ENCODE data around the gene CD163L1. TPM values are rescaled to one million over a fixed set of nuclear protein-coding genes. Genes with fewer than 3 reads are reported as not detected.

Gene CD163L1
- total and polyA plus RNA-seq, 2 of the 8 experiments (the other 6 are each of a cell fraction or from before 2014, with no cell fraction given) = 0.11 to 0.22 TPM

DNA sequence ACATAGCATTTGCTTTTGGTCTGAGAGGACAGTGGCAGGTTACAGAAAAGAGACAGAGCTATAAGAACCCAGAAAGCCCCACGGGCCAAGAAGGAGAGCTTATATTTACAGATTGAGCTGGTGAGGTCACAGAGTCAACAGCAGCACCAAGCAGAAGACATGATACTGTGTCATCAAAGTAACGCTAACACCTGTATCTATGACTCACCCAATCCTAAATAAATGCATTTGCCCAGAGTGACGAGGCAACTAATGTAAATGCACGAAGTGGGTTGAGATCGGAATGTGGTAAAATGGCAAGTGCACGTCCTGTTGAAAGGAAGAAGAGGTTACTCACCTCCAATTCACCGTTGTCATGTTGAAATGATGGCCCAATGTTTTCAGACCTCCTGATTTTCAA is 6.7 kb upstream of the CD163L1 start:
- Histone ChIP-seq H2BK120ac (replicated peaks; ENCODE audit: low read depth, low read length) (no peak overlapping the region), H3K56ac (replicated peaks; ENCODE audit: insufficient read length, low read depth, low read length) (no peak overlapping the region), H2BK5ac (ENCODE audit: low read depth, low read length) (no peak overlapping the region), H2AFZ (ENCODE audit: low read length) (no peak overlapping the region), H2BK20ac (ENCODE audit: low read length) (no peak overlapping the region), H3K79me1 (ENCODE audit: low read depth, low read length) (no peaks in the 10 kb centered on the region), H2BK12ac (ENCODE audit: low read depth, low read length) (no peak overlapping the region), H3K14ac (ENCODE audit: insufficient read length) (no peak overlapping the region), H3K27ac (ENCODE audit: low read depth, low read length) (no peak overlapping the region), H3K18ac (ENCODE audit: extremely low read depth, low read length) (no peak overlapping the region), H3K27me3 (replicated peaks in 1 of 4; ENCODE audit: control insufficient read depth in 3 of 4, extremely low read depth in 1 of 4, insufficient read depth in 3 of 4, low read length in 3 of 4) (no peaks in the 10 kb centered on the region), H3K36me3 (ENCODE audit: control insufficient read depth in 2 of 4, insufficient read depth in 4 of 4, low read length in 3 of 4) (no peaks in the 10 kb centered on the region), H3K79me2 (ENCODE audit: control insufficient read depth in 1 of 2, insufficient read depth in 2 of 2, low read length in 2 of 2) (no peaks in the 10 kb centered on the region), H3K4me3 (ENCODE audit: extremely low read depth in 1 of 4, insufficient read depth in 2 of 4, low read depth in 3 of 4, low read length in 4 of 4) (no peak overlapping the region), H4K91ac (replicated peaks; ENCODE audit: insufficient read length, low read length) (no peak overlapping the region), H3K4me1 (replicated peaks in 1 of 4; ENCODE audit: control insufficient read depth in 3 of 4, insufficient read depth in 4 of 4, low read length in 3 of 4) (no peaks in the 10 kb centered on the region), H3K4ac (replicated peaks; ENCODE audit: insufficient read length, low read depth, low read length) (no peak overlapping the region), H4K20me1 (replicated peaks in 1 of 2; ENCODE audit: control insufficient read depth in 1 of 2, insufficient read depth in 2 of 2, low read length in 2 of 2) (no peaks in the 10 kb centered on the region), H3K9ac (replicated peaks in 1 of 4; ENCODE audit: extremely low read depth in 1 of 4, low read depth in 3 of 4, low read length in 3 of 4) (no peak overlapping the region), H3K4me2 (ENCODE audit: insufficient read depth in 1 of 2, low read depth in 2 of 2, low read length in 2 of 2) (no peak overlapping the region), H2AK5ac (ENCODE audit: low read depth, low read length) (no peak overlapping the region), H3K23ac (ENCODE audit: insufficient read length) (no peak overlapping the region), H4K8ac (ENCODE audit: extremely low read depth, insufficient read depth, low read length) (no peak overlapping the region), H2BK15ac (ENCODE audit: low read length) (no peak overlapping the region), H3K9me3 (ENCODE audit: insufficient read depth in 2 of 2, low read depth in 1 of 2, low read length in 1 of 2) (no peaks in the 10 kb centered on the region), H4K5ac (ENCODE audit: insufficient read length, low read depth, low read length) (no peak overlapping the region), H3K23me2 (ENCODE audit: low read depth, low read length) (no peaks in the 10 kb centered on the region)
- FAIRE-seq (no peak), DNase-seq (ENCODE audit: low read depth in 1 of 2, low spot score in 2 of 2) (no peak)
- POLR2A ChIA-PET (ENCODE audit: partially characterized antibody) = no interaction called here
- CTCF ChIA-PET (ENCODE audit: partially characterized antibody) = no interaction called here
- WGBS, 2 experiments (ENCODE audit: extremely low coverage in 1 of 2, insufficient coverage in 1 of 2, insufficient read length in 1 of 2, insufficient replicate concordance in 2 of 2, low coverage in 1 of 2, low lambda C conversion rate in 2 of 2, missing lambda C conversion rate in 1 of 2) = 86% methylated on average over 7 of the region's 7 CpGs; no CpG with 5 or more reads in 1 of the 2 experiments
- TF ChIP-seq, protein P1, sequence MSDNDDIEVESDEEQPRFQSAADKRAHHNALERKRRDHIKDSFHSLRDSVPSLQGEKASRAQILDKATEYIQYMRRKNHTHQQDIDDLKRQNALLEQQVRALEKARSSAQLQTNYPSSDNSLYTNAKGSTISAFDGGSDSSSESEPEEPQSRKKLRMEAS (IDR thresholded peaks at IDR 0.05) = no peak
- no peak for TF ChIP-seq PHF8 (conservative IDR thresholded peaks at IDR 0.05; ENCODE audit: low read depth, low read length)
- no peak for TF ChIP-seq NRF1 (IDR thresholded peaks at IDR 0.05; ENCODE audit: low read depth, low read length)
- TF ChIP-seq TAF1 (IDR thresholded peaks at IDR 0.05; ENCODE audit: low read depth, low read length) = no peak
- no peak for TF ChIP-seq SIX5 (IDR thresholded peaks at IDR 0.05; ENCODE audit: low read depth, low read length)
